Astrocyte of the cerebellum (primary cell): ENCODE data around the gene PDE4D.
"Not testable (repeated sequence)": the region's sequence is repeated elsewhere in the genome, so short reads cannot be mapped to it uniquely, and the experiment has no call there.

Source experiments
- DNase-seq: peaks from one replicate; pipeline ENCODE4 v3.0.0-alpha.2; 2011; ENCODE audit warnings: low read depth
- H3K4me3 ChIP-seq: 2 replicates; pipeline ENCODE4 v1.5.1; 2011; ENCODE audit warnings: mild to moderate bottlenecking, low read depth, low read length, moderate library complexity
- CTCF ChIP-seq: IDR thresholded peaks from 2 replicates; pipeline ENCODE4 v1.5.1; 2012; ENCODE audit warnings: low read length, low read depth, moderate library complexity, mild to moderate bottlenecking; ENCODE audit errors: missing control alignments
- in situ Hi-C: cut with HindIII; loops from 2 replicates; pipeline ENCODE4 v1.10.0; 2017; ENCODE audit warnings: low sequenced_read_pairs

The PDE4D gene

GRCh38 chr5:59596586-59597350 lies 296.8 kb downstream of the PDE4D start:
- in situ Hi-C loops: no loop called here
- no peak for DNase-seq

GRCh38 chr5:59594118-59594517 lies 299.4 kb downstream of the PDE4D start:
- in situ Hi-C loops, DNase-seq, H3K4me3 ChIP-seq: not testable (repeated sequence)

More at GRCh38 chr5:59596586-59597350, 296.8 kb downstream of the PDE4D start:
- H3K4me3 ChIP-seq: no peak overlapping the region
- TF ChIP-seq CTCF: no peak

DNA sequence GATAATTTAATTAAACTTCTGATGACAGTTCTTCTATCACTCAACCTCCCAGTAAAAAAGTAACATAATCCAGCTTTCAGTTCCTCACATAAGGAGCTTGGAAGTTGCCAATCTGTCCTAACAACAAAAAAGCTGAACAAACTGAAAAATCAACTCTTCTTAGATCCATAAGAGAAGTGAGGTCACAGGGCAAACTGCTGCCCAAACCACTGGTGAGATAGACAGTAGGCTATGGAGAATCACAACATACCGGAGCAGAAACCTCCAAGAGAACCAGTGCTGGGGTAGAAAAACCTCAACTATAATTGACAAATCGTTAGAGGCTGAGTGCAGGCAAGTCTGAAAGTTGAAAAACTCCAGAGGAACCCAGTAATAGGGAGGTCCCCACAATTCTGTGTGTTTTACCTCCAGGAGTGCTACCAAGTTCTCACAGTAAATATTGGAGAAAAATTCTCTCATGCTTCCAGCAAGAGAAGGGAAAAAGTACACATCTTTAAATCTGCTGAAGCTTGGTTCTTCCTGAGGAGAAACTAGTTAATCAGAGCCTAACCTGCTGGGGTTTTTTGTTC lies 300.0 kb downstream of the PDE4D start:
- no peak for DNase-seq
- H3K4me3 ChIP-seq: no peak overlapping the region
- in situ Hi-C loops: no loop called here
- no peak for TF ChIP-seq CTCF

DNA sequence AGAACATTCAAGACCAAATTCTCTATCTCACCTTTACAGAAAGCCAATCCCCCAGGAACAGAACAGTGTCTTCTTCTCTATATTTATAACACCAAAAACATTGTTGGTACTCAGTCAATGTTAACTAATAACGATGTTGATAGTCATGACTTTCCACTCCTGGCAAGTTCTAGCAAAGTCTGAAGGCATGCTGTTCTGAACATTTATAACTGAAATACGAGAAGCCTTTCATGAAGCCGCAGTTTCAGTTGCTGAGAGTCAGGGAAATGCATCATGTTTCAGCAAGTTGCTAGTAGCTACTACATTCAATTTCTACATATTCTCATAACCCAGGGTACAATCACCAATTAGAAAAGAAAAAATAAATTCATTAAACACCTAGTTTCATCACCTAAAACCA lies 301.4 kb downstream of the PDE4D start:
- in situ Hi-C loops: no loop called here
- no peak for TF ChIP-seq CTCF
- DNase-seq: peak; percentile 69
- H3K4me3 ChIP-seq: no peak overlapping the region

DNA sequence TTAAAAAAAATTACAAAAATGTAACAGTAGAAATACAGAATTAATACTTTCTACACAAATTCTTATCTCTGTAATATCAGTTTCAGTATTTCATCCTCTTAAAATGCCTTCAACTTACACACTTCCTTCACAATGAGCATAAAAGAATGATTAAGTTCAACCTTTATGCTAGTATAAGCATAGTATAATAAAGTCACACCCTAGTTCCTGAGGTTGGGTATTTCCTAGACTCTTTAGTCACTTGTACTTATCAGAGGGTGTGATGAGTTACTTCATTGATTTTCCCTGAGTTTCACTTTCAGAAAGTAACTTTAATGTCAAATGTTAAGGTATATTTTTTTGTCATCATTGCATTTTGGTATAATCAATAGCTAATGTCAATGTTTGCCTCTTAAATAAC lies 302.4 kb downstream of the PDE4D start:
- H3K4me3 ChIP-seq: no peak overlapping the region
- in situ Hi-C loops: no loop called here
- no peak for DNase-seq
- no peak for TF ChIP-seq CTCF

DNA sequence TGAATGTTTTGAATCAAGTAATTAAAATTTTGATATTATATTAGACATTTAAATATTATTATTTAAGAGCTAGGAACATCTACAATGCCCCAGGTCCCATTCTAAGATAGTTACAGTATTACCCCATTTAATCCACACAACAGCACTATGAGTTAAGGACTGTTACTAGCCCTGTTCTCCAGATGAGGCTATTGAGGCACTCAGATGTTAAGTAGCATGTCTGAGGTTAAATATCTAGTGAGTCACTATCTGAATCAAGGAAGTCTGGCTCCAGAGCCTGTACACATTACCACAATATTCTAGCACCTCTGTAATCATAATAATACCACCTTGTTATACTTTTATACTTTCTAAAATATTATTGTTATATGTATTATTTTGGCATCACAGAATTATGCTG lies 304.6 kb downstream of the PDE4D start:
- TF ChIP-seq CTCF: no peak
- DNase-seq: no peak
- no peak overlapping the region for H3K4me3 ChIP-seq
- in situ Hi-C loops: no loop called here
